ENCODE data around the gene C6orf47.

- TF ChIP-seq CTCF (conservative IDR thresholded peaks at IDR 0.05) = no peak
- no peak for TF ChIP-seq EZH2 (IDR thresholded peaks at IDR 0.05; ENCODE audit: low read depth)
Observed at GRCh38 chr6:31661262-31662123, 915 bp upstream of the C6orf47 start.
